Ramos (cell line): ENCODE data around the gene TOMM20.
"Not testable (repeated sequence)": the region's sequence is repeated elsewhere in the genome, so short reads cannot be mapped to it uniquely, and the experiment has no call there.

ENCODE experiments used
- in situ Hi-C: fragments of 300-500 bp; cut with MboI; formaldehyde crosslinking; loops from one replicate; pipeline ENCODE4 v1.14.3; 2022; ENCODE audit warnings: low sequenced_read_pairs; ENCODE audit not compliant: unreplicated experiment

Gene TOMM20

DNA sequence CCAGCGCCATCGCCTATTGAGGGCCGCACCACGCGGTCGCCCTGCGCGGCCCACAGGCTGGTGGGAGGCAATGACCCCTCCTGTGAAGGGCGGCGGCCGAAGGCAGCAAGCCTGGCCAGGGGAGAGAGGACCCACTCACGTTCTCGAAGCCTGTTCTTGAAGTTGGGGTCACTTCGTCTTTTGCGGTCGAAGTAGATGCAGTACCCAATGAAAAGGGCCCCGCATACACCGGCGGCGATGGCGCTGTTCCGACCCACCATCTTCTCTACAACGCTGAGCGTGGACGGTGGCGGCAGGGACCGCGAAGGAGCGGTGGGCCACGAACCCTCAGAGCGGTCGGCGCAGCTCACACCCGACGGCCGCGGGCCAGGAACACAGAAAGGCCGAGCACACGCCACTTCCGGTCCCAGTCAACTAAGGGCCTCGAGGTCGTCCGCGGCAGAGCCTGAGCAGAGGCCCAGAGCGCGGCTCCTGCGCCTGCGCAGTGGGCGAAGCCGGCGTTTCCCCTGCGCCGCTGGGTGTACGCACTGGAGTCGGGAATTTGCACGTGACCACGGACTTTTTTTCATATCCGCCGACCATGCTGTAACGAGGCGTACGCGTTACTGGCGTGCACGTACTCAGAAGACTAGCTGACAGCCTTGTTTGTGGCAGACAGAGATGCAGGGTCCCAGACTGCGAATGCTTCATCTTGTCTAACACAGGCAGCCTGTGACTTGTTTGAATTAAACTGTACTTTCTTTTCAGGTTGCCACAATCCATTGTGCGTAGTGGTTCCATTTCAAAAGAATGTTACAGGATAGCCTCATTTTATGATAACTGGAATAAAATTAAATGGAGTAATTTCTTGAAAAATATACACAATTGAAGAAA is at the start of gene TOMM20:
Gene TOMM20 (minus strand): TSS at position 382 of the 873 bp plus-strand sequence. CDS start 122 bp downstream, at position 260.
- in situ Hi-C loops, result no loop called here

DNA sequence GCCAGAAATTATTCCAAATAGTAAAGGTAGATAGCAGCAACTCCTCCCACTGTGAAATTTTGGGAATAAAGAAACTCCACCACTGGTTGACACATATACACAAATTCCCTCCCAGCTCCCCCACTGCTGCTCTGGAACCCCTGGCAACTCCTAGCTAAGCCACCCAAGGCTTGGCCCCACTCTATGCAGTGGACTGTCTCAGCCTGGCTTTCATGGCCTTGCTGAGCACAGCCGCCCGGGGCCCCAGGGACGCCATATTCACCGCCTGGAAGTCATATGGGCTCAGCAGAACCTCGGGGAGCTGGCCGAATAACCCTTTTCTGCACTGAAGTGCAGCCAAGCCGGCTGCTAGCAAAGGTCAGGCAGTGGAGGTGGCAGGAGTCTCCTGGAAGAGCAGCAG is 47.8 kb upstream of the TOMM20 start:
- in situ Hi-C loops, result no loop called here

DNA sequence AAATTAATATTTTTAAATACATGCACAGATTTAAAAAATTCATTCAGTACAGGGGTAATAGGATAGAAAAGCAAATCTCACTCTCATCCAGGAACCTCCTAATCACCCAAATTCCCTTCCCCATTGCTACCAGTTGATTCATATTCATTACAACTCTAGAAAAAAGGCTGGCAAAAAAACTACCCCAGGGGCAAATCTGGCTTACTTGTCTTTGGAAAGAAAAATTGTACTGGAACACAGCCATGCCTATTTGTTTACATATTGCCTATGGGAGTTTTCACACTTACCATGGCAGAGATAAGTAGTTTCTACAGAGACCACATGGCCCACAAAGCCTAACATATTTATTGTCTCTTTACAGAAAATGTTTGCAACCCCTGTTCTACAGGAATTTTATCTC is 41.3 kb upstream of the TOMM20 start:
- in situ Hi-C loops, result no loop called here

DNA sequence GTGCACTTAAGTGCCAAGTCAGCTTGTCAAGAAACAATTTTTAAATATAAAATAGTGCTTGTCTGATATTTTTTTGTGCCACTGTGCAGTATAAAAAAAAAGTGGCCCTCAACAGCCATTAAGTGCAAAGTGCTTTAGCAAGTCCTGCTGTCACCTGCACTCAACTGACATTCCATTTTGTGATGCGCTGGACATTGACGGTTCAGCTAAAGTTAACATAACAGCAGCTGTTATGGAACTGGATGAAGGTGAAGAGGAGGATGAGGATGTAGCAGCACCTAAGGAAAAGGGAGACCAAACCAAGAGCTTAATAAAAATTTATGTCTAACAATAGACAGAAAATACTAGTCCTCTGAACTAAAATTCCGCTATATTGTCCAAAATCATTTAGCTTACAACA is 39.7 kb upstream of the TOMM20 start:
- in situ Hi-C loops, result no loop called here

DNA sequence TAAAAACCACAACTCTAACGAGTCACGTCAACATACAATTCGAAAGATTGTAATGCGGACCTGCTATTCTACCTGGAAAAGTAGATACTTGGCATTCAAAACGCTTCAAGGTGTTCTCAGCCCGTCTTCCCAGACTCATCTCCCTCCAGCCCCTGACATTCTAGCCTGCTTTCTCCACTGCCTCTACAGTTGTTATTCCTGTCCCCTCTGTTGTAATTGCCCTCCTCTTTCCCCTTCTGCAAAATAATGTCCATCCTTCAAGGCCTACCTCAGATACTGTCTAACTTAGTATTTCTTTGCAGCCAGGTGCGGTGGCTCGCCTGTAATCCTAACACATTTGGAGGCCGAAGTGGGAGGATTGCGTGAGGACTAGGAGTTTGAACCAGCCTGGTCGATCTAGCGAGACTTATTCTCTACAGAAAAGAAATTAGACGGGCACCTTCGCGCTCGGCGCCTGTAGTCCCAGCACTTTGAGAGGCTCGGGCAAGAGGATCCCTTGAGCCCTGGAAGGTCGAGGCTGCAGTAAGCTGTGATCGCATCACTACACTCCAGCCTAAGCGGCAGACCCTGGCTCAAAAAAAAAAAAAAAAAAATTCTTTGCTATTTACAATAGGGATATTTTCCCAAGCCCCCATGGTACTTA is 33.2 kb upstream of the TOMM20 start:
- in situ Hi-C loops, result no loop called here

DNA sequence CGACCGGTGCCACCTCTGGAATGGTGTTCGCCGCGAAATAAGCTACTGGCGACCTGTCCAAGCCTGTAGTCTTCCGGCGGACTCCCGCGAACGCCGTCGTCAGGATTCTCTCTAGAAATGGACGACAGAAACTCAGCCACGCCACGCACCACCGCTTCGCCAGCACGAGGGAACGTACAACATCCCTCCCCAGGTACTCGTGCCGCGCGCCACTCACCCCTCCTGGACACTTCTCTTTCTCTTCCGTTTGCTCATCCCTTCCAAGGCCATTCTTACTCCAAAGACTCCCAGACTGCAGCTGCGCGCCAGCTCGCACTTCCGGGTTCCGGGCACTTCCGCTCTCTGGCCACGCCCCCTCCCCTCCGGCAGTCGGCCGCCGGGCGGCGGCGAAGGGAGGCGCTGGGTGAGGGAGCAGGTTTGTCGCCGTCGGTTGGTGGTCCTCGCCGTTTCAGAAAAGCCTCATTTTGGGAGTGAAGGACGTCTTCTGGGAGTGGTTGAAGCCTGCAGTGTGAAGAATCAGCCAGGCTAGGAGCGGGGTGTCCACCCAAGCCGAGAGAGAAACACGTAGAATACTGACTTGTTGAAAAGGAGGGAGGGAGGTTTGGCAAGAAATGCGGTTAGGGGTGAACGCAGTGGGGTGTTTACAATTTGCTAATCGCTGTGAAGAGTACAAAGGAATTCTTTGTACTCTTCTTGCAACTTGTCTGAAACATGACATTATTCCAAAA is 32.5 kb upstream of the TOMM20 start, which contains the start of gene RBM34:
Gene RBM34 (minus strand): TSS at position 294 of the 728 bp plus-strand sequence. CDS start 24 bp downstream, at position 270.
- in situ Hi-C loops, result no loop called here

DNA sequence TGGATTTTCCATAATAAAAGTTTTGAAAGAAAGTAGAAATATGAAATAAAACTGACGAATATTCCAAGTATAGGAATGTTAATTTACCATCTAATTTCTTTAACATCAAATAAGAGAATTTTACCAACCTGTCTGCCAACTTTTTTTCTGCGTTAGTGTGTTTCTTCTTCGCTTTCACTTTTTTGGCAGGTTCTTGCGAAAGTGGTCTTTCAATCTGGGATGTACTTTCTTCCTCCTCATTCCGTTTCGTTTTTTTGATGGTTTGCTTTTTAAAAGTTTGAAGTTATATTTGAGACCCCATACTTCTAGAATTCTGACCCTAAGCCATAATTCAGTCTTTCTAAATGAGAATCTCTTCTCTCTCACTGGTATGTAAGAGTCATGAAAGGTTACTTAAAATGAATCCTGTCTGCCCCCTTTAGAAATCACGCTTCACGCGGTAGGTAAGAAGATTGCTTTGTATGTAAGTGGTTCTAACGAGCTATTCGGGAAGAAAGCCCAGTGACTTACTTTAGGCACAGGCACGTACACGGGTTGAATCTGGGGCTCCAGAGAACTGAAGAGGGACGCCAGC is 31.8 kb upstream of the TOMM20 start:
- in situ Hi-C loops, result no loop called here

DNA sequence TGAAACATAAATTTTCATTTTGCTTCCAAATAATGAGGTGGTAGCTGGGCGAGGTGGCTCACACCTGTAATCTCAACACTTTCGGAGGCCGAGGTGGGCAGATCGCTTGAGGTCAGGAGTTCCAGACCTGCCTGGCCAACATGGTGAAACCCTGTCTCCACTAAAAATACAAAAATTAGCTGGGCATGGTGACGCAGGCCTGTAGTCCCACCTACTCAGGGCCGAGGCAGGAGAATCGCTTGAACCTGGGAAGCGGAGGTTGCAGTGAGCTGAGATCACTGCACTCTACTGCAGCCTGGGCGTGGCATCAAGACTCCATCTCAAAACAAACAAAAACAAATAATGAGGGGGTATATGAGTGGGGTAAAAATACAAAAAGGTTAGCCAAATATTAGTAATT is 31.3 kb upstream of the TOMM20 start:
- in situ Hi-C loops, result not testable (repeated sequence)

DNA sequence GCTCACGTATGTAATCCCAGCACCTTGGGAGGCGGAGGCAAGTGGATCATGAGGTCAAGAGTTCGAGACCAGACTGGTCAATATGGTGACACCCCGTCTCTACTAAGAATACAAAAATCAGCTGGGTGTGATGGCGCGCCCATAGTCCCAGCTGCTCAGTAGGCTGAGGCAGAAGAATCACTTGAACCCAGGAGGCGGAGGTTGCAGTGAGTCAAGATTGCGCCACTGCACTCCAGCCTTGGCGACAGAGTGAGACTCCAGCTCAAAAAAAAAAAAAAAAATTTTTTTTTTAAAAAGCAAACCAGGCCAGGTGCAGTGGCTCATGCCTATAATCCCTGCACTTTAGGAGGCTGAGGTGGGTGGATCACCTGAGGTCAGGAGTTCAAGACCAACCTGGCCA is 30.6 kb upstream of the TOMM20 start:
- in situ Hi-C loops, result not testable (repeated sequence)

DNA sequence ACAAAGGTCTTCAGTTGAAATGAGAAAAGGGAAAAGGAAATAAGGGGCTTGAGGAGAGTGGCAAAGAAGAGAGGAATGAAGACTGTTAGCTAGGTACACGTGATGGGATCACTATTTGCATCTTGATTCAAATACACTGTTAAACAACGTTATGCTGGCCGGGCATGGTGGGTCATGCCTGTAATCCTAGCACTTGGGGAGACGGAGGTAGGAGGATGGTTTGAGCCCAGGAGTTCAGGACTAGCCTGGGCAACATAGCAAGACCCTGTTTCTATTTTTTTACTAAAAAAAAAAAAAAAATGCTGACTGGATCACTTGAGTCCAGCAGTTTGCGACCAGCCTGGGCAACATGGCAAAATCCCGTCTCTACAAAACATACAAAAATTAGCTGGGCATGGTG is 30.0 kb upstream of the TOMM20 start:
- in situ Hi-C loops, result no loop called here

DNA sequence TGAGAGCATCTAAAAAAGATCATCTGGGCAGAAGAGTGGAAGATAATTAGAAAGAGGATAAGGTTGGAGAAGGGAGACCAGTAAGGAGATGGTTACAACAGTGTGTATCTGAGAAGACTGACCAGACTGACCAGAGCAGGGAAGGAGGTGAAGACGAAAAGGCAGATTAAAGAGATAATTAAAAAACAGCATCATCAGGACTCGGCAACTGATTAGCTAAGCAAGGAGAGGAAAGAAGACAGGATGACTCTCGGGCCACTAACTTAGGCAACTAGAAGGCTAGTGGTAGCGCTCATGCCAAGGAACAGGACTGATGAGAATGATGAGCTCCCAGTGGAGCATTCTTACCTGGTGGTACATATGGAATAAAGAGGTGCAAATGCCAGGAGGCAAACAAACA is 28.5 kb upstream of the TOMM20 start:
- in situ Hi-C loops, result no loop called here

DNA sequence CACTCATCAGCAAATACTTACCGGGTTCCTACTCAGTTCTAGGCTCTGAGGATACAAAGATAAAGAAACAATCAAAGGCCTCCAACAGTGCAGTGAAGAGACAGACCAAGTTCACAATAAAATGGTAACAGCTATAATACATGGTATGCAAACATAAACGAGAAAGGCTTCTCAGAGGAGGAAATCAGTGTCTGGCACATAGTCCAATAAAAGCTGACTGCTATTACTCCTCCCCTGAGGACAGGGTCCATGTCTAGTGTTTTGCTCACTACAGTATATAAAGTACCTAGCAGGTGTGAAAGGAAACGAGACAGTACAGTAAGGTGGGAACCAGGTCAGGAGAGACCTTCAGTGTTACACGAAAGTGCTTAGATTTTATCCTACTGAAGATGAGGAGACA is 28.1 kb upstream of the TOMM20 start:
- in situ Hi-C loops, result no loop called here

DNA sequence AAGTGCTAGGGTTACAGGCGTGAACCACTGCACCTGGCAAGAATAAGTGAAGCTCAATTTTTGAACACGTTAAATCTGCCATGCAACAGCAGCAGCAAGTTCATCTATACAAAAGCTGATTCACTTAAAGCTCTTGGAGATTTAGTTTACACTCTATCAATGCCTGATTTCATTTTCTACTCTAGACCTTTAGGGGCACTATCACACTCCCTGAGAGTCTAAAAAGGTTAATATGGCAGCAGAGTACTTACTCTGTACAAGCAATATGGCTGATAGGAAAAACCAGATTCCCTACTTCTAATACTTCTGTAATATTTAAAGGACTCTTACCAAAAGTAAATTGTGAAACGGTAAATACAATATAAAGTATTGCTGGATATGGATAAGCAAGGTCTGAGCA is 27.6 kb upstream of the TOMM20 start:
- in situ Hi-C loops, result no loop called here

DNA sequence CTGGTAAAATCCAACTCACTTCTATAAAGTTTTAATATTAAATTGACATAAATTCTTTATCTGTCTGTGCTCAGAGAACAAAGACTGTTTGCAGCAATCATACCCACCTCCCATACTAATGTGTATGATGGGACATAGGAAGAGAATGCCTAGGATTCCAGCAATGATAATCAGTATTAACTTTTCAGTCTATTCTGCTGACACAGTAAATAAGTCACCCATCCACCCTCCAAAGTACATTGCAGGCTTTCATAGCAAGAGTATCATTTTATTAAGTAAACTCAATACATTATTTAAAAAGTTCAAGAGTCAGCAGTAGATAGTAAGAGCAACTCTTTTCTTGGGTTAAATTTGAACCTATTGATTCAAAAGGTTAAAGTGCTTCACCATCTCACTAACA is 23.6 kb upstream of the TOMM20 start:
- in situ Hi-C loops, result no loop called here

DNA sequence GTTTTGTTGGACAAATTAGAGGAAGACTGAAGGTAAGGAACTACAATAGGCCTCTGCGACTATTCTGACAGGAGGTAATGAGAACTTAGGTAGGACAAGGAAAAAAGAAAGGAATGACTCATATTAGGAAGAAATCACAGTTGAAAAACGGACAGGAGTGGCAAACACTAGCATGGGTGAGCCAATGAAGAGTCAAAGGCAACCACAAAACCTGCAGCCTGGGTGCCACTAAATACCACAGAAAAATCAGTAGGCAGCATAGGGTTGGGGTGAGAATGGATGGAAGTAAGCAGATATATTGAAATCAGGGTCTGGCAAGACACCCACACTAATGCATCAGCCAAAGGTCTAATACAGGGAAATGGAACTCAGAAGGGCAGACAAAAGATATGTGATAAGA is 22.4 kb upstream of the TOMM20 start:
- in situ Hi-C loops, result no loop called here

DNA sequence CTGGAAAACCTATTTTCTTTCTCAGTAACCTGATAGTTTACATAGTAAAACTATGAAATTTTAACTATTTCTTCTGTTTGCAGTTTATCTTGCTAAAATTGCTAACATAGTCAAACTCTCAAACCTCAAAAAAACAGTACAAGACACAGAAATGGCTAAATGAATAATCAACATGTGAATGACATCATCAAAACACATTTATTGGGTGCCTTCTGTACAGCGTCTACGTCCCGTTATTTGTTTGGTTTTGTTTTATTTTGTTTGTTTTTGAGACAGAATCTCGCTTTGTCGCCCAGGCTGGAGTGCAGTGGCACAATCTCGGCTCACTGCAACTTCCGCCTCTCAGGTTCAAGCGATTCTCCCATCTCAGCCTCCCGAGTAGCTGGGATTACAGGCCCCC is 21.2 kb upstream of the TOMM20 start:
- in situ Hi-C loops, result no loop called here

DNA sequence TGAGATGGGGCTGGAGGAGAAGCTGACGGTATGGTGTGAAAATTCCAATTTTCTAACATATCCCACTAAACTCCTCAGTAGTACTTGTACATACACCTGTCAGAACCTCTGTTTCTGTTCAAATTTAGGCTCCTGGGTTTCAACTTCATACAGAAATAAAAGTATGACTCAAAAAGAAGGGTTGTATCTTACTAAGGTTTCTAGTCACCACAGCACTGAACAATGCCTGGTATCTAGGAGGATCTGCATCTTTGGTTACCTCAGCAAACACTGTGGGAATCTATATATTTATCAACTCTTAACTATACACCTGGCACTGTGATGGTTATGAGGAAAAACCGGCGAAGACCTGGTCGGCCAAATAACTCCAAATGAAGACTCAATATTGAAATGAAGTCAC is 18.6 kb upstream of the TOMM20 start:
- in situ Hi-C loops, result no loop called here

DNA sequence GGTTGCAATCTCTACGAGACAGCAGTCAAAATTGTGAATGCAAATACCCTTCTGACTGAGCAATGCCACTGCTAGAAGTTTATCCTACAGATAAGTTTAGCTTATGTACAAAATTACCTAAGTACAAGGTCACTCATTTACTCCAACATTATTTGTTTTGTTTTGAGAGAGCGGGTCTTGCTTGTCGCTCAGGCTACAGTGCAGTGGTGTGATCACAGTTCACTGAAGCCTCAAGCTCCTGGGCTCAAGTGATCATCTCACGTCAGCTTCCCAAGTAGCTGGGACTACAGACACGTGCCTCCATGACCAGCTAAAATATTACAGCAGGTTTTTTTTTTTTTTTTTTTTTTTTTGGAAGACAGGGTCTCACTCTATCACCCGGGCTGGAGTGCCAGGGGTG is 17.0 kb upstream of the TOMM20 start:
- in situ Hi-C loops, result no loop called here

DNA sequence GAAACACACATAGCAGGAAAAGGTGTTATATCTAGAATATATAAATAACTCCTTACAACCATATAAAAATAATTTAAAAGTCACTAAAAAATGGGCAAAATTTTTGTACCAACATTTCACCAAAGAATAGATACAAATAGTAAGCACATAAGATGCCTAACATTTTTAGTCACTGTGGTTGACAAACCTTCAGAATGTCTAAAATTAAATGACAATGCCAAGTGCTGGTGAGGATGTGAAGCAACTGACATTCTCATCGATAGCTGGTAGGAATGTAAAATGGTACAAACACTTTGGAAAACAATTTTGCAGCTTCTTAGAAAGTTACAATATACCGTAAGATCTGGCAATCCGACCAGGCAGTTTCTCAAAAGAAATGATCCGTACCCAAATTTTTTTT is 14.4 kb upstream of the TOMM20 start:
- in situ Hi-C loops, result no loop called here

DNA sequence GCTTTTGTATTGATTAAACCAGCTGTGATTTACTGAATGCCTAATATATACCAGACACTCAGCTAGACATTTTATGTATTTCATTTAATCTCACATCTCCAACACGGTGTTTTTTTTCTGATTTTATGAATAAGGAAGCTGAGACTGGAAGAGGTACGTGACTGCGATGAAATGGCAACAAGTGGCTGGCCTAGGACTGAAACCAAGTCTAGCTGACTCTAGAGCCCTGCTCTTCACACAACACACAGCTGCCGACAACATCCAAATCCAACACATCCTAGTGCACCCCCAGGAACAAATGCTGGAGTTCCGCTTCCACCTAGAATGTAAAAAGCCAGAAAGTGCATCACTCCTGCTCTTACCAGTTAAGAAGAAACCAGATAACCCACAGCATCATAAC is 10.7 kb upstream of the TOMM20 start:
- in situ Hi-C loops, result no loop called here

DNA sequence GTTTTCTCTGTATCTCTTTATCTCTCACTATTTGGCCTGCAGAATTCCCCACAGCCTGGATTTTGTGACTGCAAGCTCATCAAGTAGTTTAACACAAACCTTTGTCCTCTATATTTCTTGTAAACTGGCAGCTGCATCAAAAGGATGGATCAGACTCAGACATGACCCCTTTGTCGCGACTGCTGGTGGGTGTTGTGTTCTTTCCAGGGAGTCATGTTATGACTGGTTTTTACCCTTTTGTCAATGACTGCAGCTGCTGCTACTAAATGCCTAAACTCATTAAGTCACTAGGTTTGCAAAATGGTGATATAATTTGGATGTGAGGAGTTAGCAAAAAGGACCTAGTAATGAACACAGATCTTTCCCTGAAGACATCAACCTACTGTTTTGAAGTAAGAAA is 10.2 kb upstream of the TOMM20 start:
- in situ Hi-C loops, result no loop called here
